GM04504 (cell line): ENCODE results near the gene NT5M.

ENCODE experiments used
- DNase-seq: peaks from one replicate; pipeline ENCODE4 v3.0.0-alpha.2; 2012; ENCODE audit warnings: low read depth

NT5M gene

DNA sequence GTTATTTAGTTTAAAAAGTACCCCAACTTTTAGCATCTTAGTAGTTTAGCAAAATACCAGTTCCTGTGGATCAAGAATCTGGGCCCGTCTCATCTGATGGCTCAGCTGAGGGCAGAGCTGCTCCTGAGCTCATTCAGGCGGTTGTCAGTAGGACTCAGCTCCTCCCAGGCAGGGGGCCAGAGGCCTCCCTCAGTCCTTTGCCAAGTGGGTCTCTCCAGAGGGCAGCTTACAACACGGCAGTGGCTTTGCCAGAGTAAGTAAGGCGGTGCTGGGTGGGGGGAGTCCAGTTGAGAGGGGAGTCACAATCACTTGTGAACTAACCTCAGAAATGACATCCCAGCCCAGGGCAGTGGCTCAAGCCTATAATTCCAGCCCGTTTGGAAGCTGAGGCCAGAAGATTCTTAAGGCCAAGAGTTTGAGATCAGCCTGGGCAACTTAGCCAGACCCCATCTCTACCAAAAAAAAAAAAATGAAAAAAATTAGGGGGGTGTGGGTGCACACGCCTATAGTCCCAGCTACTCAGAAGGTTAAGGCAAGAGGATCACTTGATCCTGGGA, 92.2 kb downstream of the NT5M start:
- no peak for DNase-seq

DNA sequence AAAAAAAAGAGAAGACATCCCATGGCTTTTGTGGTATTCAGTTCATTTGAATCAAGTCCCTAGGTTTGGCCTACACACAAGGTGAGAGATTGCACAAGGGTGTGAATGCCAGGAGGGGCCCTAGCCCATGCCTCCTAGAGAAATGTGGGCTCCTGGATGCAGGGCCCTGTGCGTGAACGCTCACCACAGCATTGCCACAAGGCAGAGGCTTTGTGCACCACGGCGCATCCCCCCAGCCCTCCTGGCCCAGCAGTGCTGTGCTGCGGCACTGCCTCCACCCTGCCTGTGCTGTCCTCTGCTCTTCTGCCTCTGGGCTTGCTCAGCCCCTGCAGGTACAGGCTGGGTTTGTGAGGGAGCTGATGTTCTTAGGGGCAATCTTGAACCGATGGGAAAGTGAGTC, 92.7 kb downstream of the NT5M start:
- no peak for DNase-seq
